ENCODE measurements around the gene LINC00305.

GRCh38 chr18:64180617-64181016, 31.7 kb upstream of the LINC00305 start:
- no peak for TF ChIP-seq EZH2phosphoT487 (IDR thresholded peaks at IDR 0.05; ENCODE audit: borderline replicate concordance, low read depth, low read length)
- TF ChIP-seq CTCF (conservative IDR thresholded peaks at IDR 0.05; ENCODE audit: low read length) = no peak

All from OCI-LY7 (cell line).